Activated CD4-positive, alpha-beta T cell treated with anti-CD3 and anti-CD28 coated beads, Interleukin-2, amount 10 ng/mL, durations not matched to agents 24 days and 14 days (primary cell): ENCODE measurements around the gene PLEKHM2. TPM values are rescaled to one million over a fixed set of nuclear protein-coding genes. Genes with fewer than 3 reads are reported as not detected.

Source experiments
- DNase-seq: peaks from one replicate; pipeline ENCODE4 v3.0.0; 2022
- H3K27ac Mint-ChIP-seq: one replicate; pipeline ENCODE4 v1.8.0; 2022; ENCODE audit warnings: mild to moderate bottlenecking, mixed read lengths
- H3K27me3 Mint-ChIP-seq: one replicate; pipeline ENCODE4 v1.8.0; 2022; ENCODE audit warnings: mixed read lengths
- H3K36me3 Mint-ChIP-seq: one replicate; pipeline ENCODE4 v1.8.0; 2022; ENCODE audit warnings: low read depth, mild to moderate bottlenecking, mixed read lengths
- H3K4me1 Mint-ChIP-seq: one replicate; pipeline ENCODE4 v1.8.0; 2021; ENCODE audit warnings: mixed read lengths
- H3K4me3 Mint-ChIP-seq: one replicate; pipeline ENCODE4 v1.8.0; 2022; ENCODE audit warnings: mild to moderate bottlenecking, moderate library complexity, mixed read lengths
- H3K9me3 Mint-ChIP-seq: one replicate; pipeline ENCODE4 v1.8.0; 2021; ENCODE audit warnings: mixed read lengths
- intact Hi-C: fragments of 100-400 bp; cut with micrococcal nuclease; formaldehyde crosslinking; loops from one replicate; pipeline ENCODE4 v1.15.1; 2023
- total RNA-seq: library from RNA; stranded (reverse); gene quantifications from 2 replicates; pipeline ENCODE4 v1.2.3, GENCODE V29; 2022

The PLEKHM2 gene
- total RNA-seq, 1 donor from 2014 or later, result 59.9 TPM

GRCh38 chr1:15701784-15702183 is 17.7 kb downstream of the PLEKHM2 start:
- Mint-ChIP-seq H3K9me3 (no peaks in the 10 kb centered on the region), H3K27me3 (no peaks in the 10 kb centered on the region), H3K4me3 (no peak overlapping the region), H3K36me3 (peaks cover 13% of the 10 kb centered on the region), H3K27ac (no peak overlapping the region), H3K4me1 (peaks cover 16% of the 10 kb centered on the region)
- intact Hi-C loops, result no loop called here
- DNase-seq, result no peak

- H3K27ac Mint-ChIP-seq, result no peak overlapping the region
- peaks cover 8% of the 10 kb centered on the region for H3K4me1 Mint-ChIP-seq
- intact Hi-C loops, result no loop called here
- no peak overlapping the region for H3K4me3 Mint-ChIP-seq
- H3K36me3 Mint-ChIP-seq, result peaks cover 13% of the 10 kb centered on the region
- no peaks in the 10 kb centered on the region for H3K27me3 Mint-ChIP-seq
- no peaks in the 10 kb centered on the region for H3K9me3 Mint-ChIP-seq
- no peak for DNase-seq
Observed at GRCh38 chr1:15702722-15703550, 18.8 kb downstream of the PLEKHM2 start.

GRCh38 chr1:15703562-15703961 is 19.4 kb downstream of the PLEKHM2 start:
- Mint-ChIP-seq H3K4me1 (peaks cover 8% of the 10 kb centered on the region), H3K27ac (no peak overlapping the region), H3K27me3 (no peaks in the 10 kb centered on the region), H3K36me3 (peaks cover 13% of the 10 kb centered on the region), H3K4me3 (no peak overlapping the region), H3K9me3 (no peaks in the 10 kb centered on the region)
- intact Hi-C loops, result no loop called here
- DNase-seq, result no peak

- Mint-ChIP-seq H3K36me3 (peaks cover 10% of the 10 kb centered on the region), H3K4me3 (no peak overlapping the region), H3K27ac (no peak overlapping the region), H3K9me3 (no peaks in the 10 kb centered on the region), H3K4me1 (peaks cover 6% of the 10 kb centered on the region), H3K27me3 (no peaks in the 10 kb centered on the region)
- intact Hi-C loops, result no loop called here
- no peak for DNase-seq
Observed at GRCh38 chr1:15704526-15705183, 20.5 kb downstream of the PLEKHM2 start.

GRCh38 chr1:15705184-15705566 is 21.1 kb downstream of the PLEKHM2 start:
- Mint-ChIP-seq H3K9me3 (no peaks in the 10 kb centered on the region), H3K36me3 (peaks cover 10% of the 10 kb centered on the region), H3K27ac (no peak overlapping the region), H3K27me3 (no peaks in the 10 kb centered on the region), H3K4me1 (peaks cover 6% of the 10 kb centered on the region), H3K4me3 (no peak overlapping the region)
- DNase-seq, result no peak
- intact Hi-C loops, result no loop called here

GRCh38 chr1:15706751-15707150 is 22.6 kb downstream of the PLEKHM2 start:
- H3K36me3 Mint-ChIP-seq, result peaks cover 9% of the 10 kb centered on the region
- no peaks in the 10 kb centered on the region for H3K9me3 Mint-ChIP-seq
- H3K4me3 Mint-ChIP-seq, result no peak overlapping the region
- H3K4me1 Mint-ChIP-seq, result peaks cover 4% of the 10 kb centered on the region
- H3K27me3 Mint-ChIP-seq, result no peaks in the 10 kb centered on the region
- no peak overlapping the region for H3K27ac Mint-ChIP-seq
- no peak for DNase-seq
- intact Hi-C loops, result no loop called here

- peaks cover 9% of the 10 kb centered on the region for H3K36me3 Mint-ChIP-seq
- no peaks in the 10 kb centered on the region for H3K27me3 Mint-ChIP-seq
- H3K27ac Mint-ChIP-seq, result no peak overlapping the region
- DNase-seq, result no peak
- H3K9me3 Mint-ChIP-seq, result no peaks in the 10 kb centered on the region
- intact Hi-C loops, result no loop called here
- no peak overlapping the region for H3K4me3 Mint-ChIP-seq
- H3K4me1 Mint-ChIP-seq, result peaks cover 4% of the 10 kb centered on the region
Observed at GRCh38 chr1:15707239-15707925, 23.3 kb downstream of the PLEKHM2 start.

- intact Hi-C loops, result no loop called here
- Mint-ChIP-seq H3K4me3 (no peak overlapping the region), H3K4me1 (peaks cover 4% of the 10 kb centered on the region), H3K27ac (no peak overlapping the region), H3K9me3 (no peaks in the 10 kb centered on the region), H3K36me3 (peaks cover 9% of the 10 kb centered on the region), H3K27me3 (no peaks in the 10 kb centered on the region)
- DNase-seq, result no peak
Observed at GRCh38 chr1:15708486-15709137, 24.5 kb downstream of the PLEKHM2 start.

GRCh38 chr1:15709226-15709625 is 25.1 kb downstream of the PLEKHM2 start:
- Mint-ChIP-seq H3K27ac (no peak overlapping the region), H3K9me3 (no peaks in the 10 kb centered on the region), H3K36me3 (peaks cover 9% of the 10 kb centered on the region), H3K4me3 (no peak overlapping the region), H3K27me3 (no peaks in the 10 kb centered on the region), H3K4me1 (peaks cover 3% of the 10 kb centered on the region)
- no peak for DNase-seq
- intact Hi-C loops, result no loop called here

GRCh38 chr1:15712168-15712567 is 28.0 kb downstream of the PLEKHM2 start:
- Mint-ChIP-seq H3K27me3 (no peaks in the 10 kb centered on the region), H3K4me1 (no peaks in the 10 kb centered on the region), H3K4me3 (no peak overlapping the region), H3K9me3 (no peaks in the 10 kb centered on the region), H3K27ac (no peak overlapping the region), H3K36me3 (peaks cover 5% of the 10 kb centered on the region)
- no peak for DNase-seq
- intact Hi-C loops, result no loop called here

- Mint-ChIP-seq H3K36me3 (peaks cover 8% of the 10 kb centered on the region), H3K27ac (peak overlapping the region; percentile 34), H3K4me1 (no peaks in the 10 kb centered on the region), H3K4me3 (no peak overlapping the region), H3K27me3 (no peaks in the 10 kb centered on the region), H3K9me3 (no peaks in the 10 kb centered on the region)
- intact Hi-C loops, result no loop called here
- DNase-seq, result no peak
Observed at GRCh38 chr1:15714406-15715136, 30.5 kb downstream of the PLEKHM2 start.

- peaks cover 15% of the 10 kb centered on the region for H3K36me3 Mint-ChIP-seq
Observed at GRCh38 chr1:15717418-15718125, 33.5 kb downstream of the PLEKHM2 start.

GRCh38 chr1:15718199-15718601 is 34.1 kb downstream of the PLEKHM2 start:
- DNase-seq, result no peak
- no peaks in the 10 kb centered on the region for H3K4me1 Mint-ChIP-seq
- H3K4me3 Mint-ChIP-seq, result no peak overlapping the region
- no peaks in the 10 kb centered on the region for H3K9me3 Mint-ChIP-seq
- intact Hi-C loops, result no loop called here
- no peaks in the 10 kb centered on the region for H3K27me3 Mint-ChIP-seq
- no peak overlapping the region for H3K27ac Mint-ChIP-seq
- peaks cover 17% of the 10 kb centered on the region for H3K36me3 Mint-ChIP-seq

More at GRCh38 chr1:15717418-15718125, 33.5 kb downstream of the PLEKHM2 start:
- intact Hi-C loops, result no loop called here
- no peak for DNase-seq
- H3K4me1 Mint-ChIP-seq, result no peaks in the 10 kb centered on the region
- H3K27me3 Mint-ChIP-seq, result no peaks in the 10 kb centered on the region
- H3K4me3 Mint-ChIP-seq, result no peak overlapping the region
- no peaks in the 10 kb centered on the region for H3K9me3 Mint-ChIP-seq
- no peak overlapping the region for H3K27ac Mint-ChIP-seq
